Posterior vena cava (tissue), 2 donors: ENCODE results near the gene BBS4. TPM values are rescaled to one million over a fixed set of nuclear protein-coding genes. Genes with fewer than 3 reads are reported as not detected.

ENCODE experiments used
- DNase-seq: peaks from one replicate; pipeline ENCODE4 v3.0.0-alpha.2; 2020; ENCODE audit warnings: low spot score
- intact Hi-C, 2 donors: fragments of 100-400 bp; cut with DNase I; formaldehyde crosslinking; loops; one replicate each; pipeline versions ENCODE4 v1.14.1 to v1.14.2; 2022 to 2023
- total RNA-seq, 2 donors: library from RNA; stranded (reverse); fragmentation: NEBNext Ultra II Directional; extraction: Animal tissue kit (Norgen Biotek cat#: 25700); gene quantifications; one replicate each; pipeline ENCODE4 v1.2.1, GENCODE V29; 2021
- donor health status: DM: yes; HTN: yes; CAD: no.
- donor health status: DM: yes; HTN: yes; CAD: no.

The BBS4 gene
- total RNA-seq, 2 donors from 2014 or later, result 14.7 to 16.4 TPM

GRCh38 chr15:72785432-72785831 is 99.4 kb downstream of the BBS4 start:
- DNase-seq, result no peak
- intact Hi-C loops, result no loop called here

- no peak for DNase-seq
- intact Hi-C loops, result no loop called here
Measured at GRCh38 chr15:72785841-72786240, 99.8 kb downstream of the BBS4 start.

- intact Hi-C loops, result no loop called here
Measured at GRCh38 chr15:72786242-72786641, 100.2 kb downstream of the BBS4 start.

DNA sequence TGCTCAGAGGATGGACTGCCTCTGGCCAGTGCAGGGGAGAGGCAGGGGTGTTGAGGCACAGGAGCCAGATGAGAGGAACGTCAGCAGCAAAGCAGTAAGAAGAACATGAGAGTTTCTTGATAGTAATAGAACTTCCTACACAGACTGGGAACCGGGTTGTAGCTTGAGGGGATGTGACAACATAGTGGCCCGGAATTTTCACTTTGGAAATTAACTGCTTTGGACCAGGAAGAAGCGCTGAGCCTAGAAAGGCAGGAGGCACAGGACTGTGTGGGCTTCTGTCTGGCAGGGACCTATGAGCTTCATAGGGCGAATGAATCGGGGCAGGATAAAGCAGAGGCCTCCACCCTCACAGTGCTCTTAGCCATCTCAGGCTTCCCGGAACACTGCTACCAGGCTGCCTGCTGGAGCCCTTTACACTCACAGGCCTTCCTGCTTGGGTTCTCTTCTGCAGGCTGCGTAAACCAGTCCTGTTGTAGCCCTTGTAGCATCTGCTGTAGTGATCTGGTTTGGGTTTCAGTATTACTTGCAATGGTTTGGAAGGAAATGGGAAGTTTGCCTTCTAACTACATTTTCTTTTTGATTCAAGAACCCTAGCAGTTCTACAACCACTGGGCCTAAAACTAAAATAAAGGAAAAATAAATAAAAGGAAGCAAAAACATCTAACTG is 100.8 kb downstream of the BBS4 start:
- DNase-seq, result no peak
- intact Hi-C loops, result no loop called here

More at GRCh38 chr15:72786242-72786641, 100.2 kb downstream of the BBS4 start:
- DNase-seq, result no peak

DNA sequence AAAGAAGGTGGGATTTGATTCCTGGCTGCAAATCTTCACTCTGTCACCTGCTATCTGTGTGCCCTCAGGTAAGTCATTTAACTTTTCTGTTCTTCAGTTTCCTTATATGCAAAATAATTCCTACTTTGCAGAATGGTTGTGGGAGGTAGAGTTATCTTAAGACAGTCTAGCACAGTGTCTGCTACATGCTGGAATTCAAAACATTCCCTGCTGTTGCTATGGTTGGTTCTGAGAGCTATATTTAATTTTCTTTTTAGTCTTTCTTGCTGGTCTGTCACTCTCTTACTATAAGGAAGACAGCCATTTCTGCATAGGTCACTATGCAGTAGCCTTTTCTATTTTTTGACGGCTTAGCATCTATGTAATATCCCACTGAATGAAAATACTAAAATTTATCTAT is 101.5 kb downstream of the BBS4 start:
- DNase-seq, result no peak

More for the DNA sequence above, 101.5 kb downstream of the BBS4 start:
- intact Hi-C loops, result no loop called here

Other genes with a start within 250 kb of the BBS4 start
- gene ARIH1, start 211.9 kb upstream of the BBS4 start, total RNA-seq, result 100 to 1,000 TPM; 145 to 149 TPM
- not detected for gene GOLGA6B, start 31.5 kb upstream of the BBS4 start, total RNA-seq
- gene HIGD2B, start within 50 bp of the BBS4 start, total RNA-seq, result not detected
- gene ADPGK, start 97.6 kb downstream of the BBS4 start, total RNA-seq, result 10 to 100 TPM; 29.8 to 36.4 TPM